ENCODE data around the gene AARS1. TPM values are rescaled to one million over a fixed set of nuclear protein-coding genes. Genes with fewer than 3 reads are reported as not detected.

Gene AARS1
- total and polyA plus RNA-seq, 10 of the 15 experiments (the other 5 are each of a cell fraction or from before 2014, with no cell fraction given): 21.5 to 143 (median 96.9) TPM

DNA sequence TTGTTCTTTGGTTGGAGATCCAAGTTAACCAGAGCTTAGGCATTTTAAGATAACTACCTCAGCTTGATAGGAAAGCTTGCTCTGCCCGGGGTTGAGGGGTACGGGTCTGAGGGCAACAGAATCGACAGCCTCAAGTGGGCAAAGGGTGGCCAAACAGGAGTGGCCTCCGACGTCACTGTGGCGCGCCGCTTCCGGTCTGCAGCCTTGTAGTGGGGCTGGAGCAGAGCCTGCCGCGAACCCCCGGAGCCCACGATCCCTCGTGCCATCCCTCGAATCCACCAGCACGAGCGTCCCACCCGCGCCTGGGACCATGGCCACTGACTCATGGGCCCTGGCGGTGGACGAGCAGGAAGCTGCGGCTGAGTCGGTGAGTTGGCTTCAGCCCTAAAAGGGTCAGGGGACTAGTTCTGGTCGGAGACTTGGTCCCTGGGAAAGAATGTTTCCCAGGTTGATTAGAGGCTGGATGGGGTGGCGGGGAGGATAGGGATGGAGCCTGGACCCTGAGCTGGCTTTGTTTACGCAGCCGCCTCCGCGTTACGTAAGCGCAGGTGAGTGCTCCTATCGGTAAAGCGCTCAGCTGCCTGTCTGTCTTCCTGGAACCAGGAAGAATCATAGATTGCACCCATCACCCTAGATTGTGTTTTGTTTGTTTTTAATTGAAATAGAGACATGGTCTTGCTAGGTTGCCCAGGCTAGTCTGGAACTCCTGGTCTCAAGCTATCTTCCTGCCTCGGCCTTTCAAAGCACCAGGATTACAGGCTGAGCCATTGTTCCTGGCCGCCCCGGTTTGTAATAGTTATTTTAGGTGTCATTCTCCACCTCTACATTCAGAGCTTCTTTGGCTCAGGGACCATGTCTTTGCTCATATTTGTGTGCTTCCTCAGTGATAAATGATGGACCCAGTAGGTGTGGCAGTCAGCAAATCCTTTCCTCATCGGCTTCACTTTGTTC, 10.0 kb upstream of the AARS1 start, which contains the start of gene DDX19B (continued):
- TF ChIP-seq ZNF384 (IDR thresholded peaks at IDR 0.05; ENCODE audit: borderline replicate concordance, low read depth, low read length) (no peak), PAX5 (IDR thresholded peaks at IDR 0.05; ENCODE audit: borderline replicate concordance, low read depth, low read length) (no peak; the same call in 1 of the 2 replicates), NFYA (IDR thresholded peaks at IDR 0.05; ENCODE audit: borderline replicate concordance, low read depth, low read length) (no peak), SPI1 (IDR thresholded peaks at IDR 0.05; ENCODE audit: borderline replicate concordance, insufficient read depth, low read depth, low read length) (no peak), NRF1 (conservative IDR thresholded peaks at IDR 0.05; ENCODE audit: low read depth, low read length) (no peak), CREB1 (IDR thresholded peaks at IDR 0.05; ENCODE audit: low read depth) (peak; percentile 96), CHD1 (IDR thresholded peaks at IDR 0.05; ENCODE audit: low read depth, low read length) (no peak), MTA3 (IDR thresholded peaks at IDR 0.05; ENCODE audit: borderline replicate concordance, low read length) (no peak), DPF2 (IDR thresholded peaks at IDR 0.05) (peak; percentile 46; the same call in 1 of the 2 replicates), CTCF (IDR thresholded peaks at IDR 0.05 in 2 of 3, conservative IDR thresholded peaks at IDR 0.05 in 1 of 3; ENCODE audit: control insufficient read depth in 2 of 3, extremely low read depth in 1 of 3, insufficient read depth in 1 of 3, low read depth in 3 of 3, low read length in 3 of 3) (no peak; a peak in 1 of 6 replicates), BHLHE40 (IDR thresholded peaks at IDR 0.05; ENCODE audit: borderline replicate concordance in 1 of 2, low read depth in 2 of 2, low read length in 1 of 2) (peak in 1 of 2 experiments; percentile 79; a peak in 2 of 4 replicates), MTA2 (IDR thresholded peaks at IDR 0.05; ENCODE audit: low read depth) (no peak), RAD21 (IDR thresholded peaks at IDR 0.05; ENCODE audit: insufficient read depth, low read depth, low read length) (no peak), ZNF207 (IDR thresholded peaks at IDR 0.05; ENCODE audit: borderline replicate concordance) (0 out of 2 replicates have a peak, but pooled peaks have one; percentile 24), SP1 (IDR thresholded peaks at IDR 0.05; ENCODE audit: low read depth, low read length) (peak; percentile 28), SUPT20H (IDR thresholded peaks at IDR 0.05; ENCODE audit: borderline replicate concordance, control insufficient read depth, low read depth, low read length) (no peak), TCF12 (IDR thresholded peaks at IDR 0.05; ENCODE audit: low read depth, low read length) (peak; percentile 37; the same call in 1 of the 2 replicates), KLF5 (IDR thresholded peaks at IDR 0.05; ENCODE audit: partially characterized antibody) (no peak), FOS (IDR thresholded peaks at IDR 0.05; ENCODE audit: borderline replicate concordance, extremely low read depth, insufficient read length) (no peak), POLR2A (IDR thresholded peaks at IDR 0.05; ENCODE audit: low read depth, low read length) (peak; percentile 98), SMC3 (IDR thresholded peaks at IDR 0.05; ENCODE audit: borderline replicate concordance, low read length) (no peak), NBN (IDR thresholded peaks at IDR 0.05) (peak; percentile 80; the same call in 1 of the 2 replicates), TARDBP (IDR thresholded peaks at IDR 0.05; ENCODE audit: borderline replicate concordance) (no peak), RELA (IDR thresholded peaks at IDR 0.05; ENCODE audit: borderline replicate concordance, partially characterized antibody) (peak; percentile 36), NR2F1 (conservative IDR thresholded peaks at IDR 0.05) (peak; percentile 32; the same call in 1 of the 2 replicates)
- TF ChIP-seq, protein P1, sequence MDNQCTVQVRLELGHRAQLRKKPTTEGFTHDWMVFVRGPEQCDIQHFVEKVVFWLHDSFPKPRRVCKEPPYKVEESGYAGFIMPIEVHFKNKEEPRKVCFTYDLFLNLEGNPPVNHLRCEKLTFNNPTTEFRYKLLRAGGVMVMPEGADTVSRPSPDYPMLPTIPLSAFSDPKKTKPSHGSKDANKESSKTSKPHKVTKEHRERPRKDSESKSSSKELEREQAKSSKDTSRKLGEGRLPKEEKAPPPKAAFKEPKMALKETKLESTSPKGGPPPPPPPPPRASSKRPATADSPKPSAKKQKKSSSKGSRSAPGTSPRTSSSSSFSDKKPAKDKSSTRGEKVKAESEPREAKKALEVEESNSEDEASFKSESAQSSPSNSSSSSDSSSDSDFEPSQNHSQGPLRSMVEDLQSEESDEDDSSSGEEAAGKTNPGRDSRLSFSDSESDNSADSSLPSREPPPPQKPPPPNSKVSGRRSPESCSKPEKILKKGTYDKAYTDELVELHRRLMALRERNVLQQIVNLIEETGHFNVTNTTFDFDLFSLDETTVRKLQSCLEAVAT (IDR thresholded peaks at IDR 0.05): peak; percentile 64; the same call in 1 of the 2 replicates
- TF ChIP-seq, protein P2, sequence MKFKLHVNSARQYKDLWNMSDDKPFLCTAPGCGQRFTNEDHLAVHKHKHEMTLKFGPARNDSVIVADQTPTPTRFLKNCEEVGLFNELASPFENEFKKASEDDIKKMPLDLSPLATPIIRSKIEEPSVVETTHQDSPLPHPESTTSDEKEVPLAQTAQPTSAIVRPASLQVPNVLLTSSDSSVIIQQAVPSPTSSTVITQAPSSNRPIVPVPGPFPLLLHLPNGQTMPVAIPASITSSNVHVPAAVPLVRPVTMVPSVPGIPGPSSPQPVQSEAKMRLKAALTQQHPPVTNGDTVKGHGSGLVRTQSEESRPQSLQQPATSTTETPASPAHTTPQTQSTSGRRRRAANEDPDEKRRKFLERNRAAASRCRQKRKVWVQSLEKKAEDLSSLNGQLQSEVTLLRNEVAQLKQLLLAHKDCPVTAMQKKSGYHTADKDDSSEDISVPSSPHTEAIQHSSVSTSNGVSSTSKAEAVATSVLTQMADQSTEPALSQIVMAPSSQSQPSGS (IDR thresholded peaks at IDR 0.05; ENCODE audit: low read length): no peak
